ENCODE results near the gene PARP14.
A peak's percentile ranks its signal among the peaks of the same experiment; 100 is the strongest.
"Not testable (repeated sequence)": the region's sequence is repeated elsewhere in the genome, so short reads cannot be mapped to it uniquely, and the experiment has no call there.

PARP14 gene

DNA sequence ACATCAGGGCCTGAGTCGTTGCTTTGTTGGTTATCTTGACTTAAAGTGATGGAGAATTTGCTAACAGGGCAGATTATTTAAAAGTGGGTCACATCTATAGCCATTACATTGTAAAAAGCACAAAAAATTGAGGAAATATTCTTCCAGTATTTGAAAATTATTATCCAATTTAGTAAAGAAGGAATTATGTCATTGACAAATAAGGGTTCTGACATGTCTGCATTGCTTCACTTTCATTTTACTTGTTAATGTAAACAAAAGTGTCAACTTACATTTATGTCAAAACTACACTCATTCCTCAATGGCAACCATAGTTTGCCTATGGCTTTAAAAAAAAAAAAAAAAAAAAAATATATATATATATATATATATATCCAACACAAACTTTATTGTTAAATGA, 3.4 kb upstream of the PARP14 start:
- DNase-seq: no peak

DNA sequence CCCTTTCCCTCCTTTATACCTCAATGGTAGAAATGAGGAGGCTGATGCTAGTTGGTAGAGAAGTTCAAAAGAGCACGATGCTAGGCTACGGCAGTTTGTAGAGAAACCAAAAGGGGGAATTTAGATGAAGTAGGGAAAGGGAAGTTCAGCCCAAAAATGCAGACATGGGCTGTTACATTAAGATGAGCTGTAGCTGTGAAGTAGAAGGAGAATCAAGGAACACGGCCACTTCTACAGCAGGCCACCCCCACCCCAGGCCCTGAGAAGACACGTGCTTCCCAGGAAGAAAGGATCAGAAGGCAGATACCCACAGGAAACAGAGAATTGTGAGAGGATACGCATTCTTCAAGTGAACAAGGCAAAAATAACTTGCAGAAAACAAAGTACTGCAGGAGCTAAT, 2.1 kb upstream of the PARP14 start:
- no peak for DNase-seq

DNA sequence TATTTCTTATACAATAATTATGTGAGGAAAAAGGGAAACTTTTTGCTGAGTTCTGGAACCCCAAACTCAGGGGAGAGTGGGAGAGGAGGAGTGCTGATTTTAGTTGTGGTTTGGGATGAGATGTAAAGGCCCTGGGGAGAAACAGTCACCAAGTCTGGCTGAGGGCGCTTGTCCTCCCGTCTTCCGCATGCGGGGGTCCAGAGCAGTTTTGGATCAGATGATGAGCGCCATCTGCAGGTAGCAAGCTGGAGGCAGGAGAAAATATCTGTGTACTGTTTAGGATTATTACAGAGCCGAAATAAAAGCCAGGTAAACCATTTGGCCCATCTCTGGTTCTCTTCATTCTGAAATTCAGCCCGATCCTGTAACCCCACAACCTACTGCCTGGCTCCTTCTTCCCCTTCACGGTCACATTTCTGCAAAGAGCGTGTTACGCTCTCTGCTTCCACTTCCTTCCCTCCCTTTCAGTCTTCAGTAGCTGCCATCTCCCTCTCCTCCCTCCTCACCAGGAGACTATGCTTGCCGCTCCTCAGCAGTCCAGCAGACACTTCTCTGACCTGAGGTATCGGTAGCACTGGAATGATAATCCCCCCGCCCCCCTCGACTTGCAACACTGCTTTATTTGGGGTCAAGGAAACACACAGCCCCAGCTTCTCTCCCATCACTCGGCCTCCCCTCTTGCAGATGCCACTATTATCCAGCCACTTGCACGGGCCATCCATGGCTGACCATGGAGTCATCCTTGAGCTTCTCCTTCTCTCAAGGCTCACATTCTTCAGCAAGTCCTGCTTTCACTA, 1.4 kb upstream of the PARP14 start:
- peak; percentile 41 for DNase-seq

DNA sequence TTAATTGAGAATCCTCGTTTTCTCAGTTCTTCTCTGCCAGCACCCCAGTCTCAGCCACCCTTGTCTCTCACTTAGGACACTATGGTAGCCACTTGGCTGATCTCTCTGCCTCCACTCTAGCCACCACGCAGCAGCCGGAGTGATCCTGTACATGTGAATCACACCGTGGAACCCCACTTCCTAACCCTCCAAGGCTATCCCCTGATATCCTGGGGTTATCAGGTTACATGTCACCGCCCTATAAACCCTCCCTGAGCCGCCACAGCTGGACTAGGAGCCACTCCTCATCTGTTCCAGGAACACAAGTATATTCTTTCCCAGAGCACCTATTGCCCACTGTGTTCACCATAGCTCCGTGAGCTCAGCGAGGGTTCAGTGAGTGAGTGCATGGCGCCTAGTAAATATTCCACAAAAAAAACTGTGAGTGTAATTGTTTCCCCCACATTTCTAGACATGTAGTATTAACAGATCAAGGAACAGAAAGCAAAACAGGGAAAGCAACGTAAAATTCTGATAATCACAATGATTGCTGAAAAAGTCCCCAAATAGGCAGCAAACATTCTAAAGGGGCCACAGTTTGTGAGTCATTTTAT, 661 bp upstream of the PARP14 start:
- DNase-seq: no peak

DNA sequence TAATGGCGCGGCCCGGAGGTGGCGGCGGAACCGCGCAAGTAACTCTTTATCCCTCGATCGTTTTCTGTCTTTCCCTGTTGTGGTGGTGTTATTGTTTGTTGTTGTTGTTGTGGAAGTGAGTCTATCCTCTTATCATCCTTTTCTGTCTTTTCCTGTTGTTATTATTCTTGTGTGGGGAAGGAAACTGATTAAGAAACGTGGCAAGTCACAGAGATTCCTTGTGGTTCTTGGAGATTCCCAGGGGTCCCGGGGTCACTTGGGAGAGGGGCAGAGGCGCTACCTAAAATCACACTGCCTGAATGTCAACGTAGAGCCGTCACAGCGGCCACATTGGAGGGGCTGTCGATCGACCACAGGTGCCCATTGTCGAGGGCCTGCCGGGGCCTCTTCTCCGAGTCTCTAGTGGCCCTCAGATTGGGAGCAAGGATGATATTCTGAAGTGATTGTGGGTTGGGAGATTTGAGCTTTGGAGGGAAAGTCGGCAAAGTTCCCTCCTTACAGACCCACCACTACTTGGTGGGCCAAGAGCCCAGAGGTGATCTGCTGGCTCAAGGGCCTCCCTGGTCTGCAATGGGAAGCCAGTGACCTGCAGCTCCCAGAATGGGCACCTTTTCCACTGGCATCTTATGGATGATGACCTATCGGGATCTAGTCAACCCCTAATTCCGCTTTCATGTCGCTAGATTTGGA, 790 bp downstream of the PARP14 start:
- DNase-seq: no peak

DNA sequence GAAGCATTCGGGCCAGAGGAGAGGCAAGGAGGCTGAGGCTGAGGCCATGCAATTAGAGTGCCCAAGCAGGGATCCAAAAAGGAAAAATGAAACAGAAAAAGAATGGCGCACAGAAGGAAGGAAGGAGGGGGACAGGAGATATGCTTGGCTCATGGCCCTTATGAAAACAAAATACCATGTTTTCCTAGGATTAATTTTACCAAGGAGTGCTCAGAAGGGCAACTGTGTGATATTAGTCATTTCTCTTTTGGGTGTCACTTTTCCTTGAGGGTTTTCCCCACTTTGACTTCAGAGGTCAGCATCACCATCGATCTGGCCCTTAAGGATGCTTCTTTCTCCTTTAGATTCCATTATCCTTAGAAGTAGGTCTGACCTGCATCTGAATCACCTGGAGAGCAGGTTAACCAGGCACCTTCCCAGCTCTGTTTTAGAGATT, 1.4 kb downstream of the PARP14 start:
- no peak for DNase-seq

DNA sequence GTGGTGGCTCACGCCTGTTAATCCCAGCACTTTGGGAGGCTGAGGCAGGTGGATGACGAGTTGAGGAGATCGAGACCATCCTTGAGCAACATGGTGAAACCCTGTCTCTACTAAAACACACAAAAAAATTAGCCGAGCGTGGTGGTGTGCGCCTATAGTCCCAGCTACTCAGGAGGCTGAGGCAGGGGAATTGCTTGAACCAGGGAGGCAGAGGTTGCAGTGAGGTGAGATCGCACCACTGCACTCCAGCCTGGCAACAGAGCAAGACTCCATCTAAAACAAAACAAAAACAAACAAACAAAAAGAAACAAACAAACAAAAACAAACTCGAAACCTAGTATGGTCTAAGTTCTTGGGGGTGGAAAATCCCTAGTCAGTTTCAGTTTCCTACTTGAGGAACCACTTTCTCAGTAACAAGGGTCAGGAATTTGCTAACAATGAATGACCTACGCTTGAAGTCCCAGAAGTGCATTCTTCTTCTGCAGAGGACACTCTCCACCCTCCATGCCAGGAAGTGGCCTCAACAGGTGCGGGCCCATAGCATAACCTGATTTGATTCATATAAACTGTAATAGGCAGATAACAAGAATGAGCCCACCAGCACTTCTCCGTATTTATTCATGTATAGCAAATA, 2.3 kb downstream of the PARP14 start:
- DNase-seq: not testable (repeated sequence)

DNA sequence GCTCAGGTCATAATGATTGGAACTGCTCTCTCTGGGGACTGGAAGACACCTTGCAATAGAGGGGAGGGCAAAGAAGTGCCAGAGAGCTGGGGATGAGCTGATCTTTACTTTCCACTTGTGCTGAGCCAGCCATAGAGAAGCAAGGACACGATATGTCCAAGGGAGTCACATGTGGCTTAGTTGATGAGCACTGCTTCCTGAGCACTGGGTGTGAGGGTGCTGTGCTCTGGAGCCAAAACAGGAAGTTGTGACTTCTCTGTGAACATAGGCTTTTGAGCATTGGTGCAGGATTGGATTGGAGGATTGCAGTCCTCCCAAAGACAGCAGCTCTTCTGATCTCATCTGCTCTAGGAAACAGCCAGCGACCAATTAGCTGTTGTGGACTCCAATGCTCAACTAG, 6.7 kb downstream of the PARP14 start:
- DNase-seq: no peak

DNA sequence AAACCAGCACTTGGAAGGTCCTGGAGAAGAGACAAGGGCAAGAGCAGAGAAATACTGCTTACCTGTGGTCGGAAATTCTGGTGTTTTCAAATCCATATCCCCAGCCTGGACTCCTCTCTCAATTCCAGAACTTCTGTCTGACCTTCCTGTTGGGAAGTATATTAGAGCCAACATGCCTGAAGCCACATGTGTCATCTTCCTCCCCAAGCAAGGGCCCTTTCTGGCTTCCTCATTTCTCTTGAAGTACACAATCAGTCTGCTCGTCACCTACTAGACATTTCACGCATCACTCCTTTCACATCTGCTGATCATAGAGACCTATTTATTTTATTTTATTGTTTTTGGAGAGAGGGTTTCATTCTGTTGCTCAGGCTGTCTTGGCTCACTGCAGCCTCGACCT, 8.4 kb downstream of the PARP14 start:
- DNase-seq: no peak

DNA sequence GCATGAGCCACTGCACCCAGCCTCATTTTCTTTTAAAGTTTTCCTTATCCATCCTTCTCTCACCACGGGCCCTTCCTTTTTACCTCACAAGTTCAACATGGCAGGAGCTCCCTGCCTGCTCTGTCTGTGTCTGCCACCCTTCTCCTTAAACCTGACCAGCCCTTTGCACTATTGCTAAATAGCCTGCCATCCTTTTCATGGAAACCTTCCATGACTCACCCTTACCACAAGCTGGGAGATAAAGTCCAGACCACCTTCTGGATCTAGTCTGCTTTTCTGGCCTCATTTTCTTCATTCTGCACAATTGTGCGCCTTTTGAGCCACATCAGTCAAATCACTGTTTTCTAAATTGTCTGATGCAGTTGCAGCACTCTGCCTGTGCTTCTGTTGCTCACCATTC, 8.9 kb downstream of the PARP14 start:
- no peak for DNase-seq

DNA sequence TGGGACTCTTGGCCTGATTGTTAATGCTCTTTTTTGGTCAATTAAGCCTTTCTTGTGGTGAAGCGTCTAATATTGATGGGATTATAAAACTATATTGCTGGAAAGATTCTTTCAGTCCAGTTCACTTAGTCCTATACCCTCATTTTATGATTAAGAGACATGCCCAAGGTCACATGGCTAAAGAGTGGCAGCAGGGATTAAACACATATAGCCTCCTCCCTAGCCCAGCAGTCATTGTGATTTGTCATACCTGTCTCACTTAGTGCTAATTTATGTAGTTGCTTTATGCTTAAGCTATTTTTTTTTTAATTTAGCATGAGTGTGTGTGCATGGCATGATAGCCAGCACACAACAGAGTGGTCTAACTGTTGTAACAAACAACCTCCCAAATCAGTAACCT, 9.5 kb downstream of the PARP14 start:
- no peak for DNase-seq

DNA sequence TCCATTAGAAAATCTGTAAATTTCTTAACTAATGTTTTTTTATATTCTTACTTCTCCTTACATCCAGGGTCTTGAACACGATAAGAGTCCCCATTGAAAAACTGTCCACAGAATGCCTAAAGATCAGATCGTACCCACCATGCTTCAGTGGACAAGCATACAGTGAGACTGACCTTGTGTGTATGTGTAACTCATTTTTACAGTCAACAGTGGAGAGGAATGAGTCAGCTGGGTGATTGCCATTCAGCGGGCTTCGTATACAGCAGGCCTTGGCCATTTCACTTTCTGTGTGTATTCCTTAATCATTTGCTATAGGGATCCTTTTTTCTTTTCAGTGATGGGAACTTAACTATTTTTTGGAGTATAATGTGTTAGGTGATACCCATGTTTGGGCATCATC, 10.6 kb downstream of the PARP14 start:
- DNase-seq: peak; percentile 15

DNA sequence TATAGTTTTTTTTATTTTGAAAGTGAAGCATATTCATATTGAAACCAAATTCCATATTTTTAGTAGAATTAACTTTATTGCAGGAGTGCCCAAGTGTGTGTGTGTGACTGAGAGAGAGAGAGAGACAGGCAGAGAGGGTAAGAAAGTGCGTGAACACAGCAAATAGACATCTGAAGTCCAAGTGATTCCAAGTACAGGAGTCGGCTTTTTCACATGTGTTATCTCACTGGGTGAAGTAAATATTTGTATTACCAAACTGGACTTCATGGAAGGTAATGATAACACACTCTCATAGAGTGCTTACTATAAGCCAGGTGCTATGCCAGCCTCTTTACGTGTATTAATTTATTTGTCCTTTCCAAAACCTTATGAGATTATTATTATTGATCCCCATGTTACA, 12.0 kb downstream of the PARP14 start:
- no peak for DNase-seq

DNA sequence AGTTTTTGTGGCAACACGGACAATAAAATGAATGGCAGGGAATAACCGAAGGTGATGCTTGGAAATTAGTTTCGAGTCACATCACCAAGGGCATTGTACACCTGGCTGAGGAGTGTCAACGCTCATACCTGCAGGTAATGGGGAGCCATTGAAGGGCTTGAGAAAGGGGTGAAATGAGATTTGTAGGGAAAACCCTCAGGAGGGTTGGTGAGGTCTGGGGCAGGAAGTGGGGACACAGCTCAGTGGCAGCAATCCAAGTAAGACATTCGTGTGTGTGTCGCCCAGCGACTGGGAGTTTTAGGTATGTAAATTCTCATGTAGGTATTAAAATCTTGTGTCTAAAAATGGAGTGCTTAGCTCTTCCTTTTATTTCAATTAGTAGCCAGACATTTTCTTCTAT, 14.3 kb downstream of the PARP14 start:
- DNase-seq: no peak

DNA sequence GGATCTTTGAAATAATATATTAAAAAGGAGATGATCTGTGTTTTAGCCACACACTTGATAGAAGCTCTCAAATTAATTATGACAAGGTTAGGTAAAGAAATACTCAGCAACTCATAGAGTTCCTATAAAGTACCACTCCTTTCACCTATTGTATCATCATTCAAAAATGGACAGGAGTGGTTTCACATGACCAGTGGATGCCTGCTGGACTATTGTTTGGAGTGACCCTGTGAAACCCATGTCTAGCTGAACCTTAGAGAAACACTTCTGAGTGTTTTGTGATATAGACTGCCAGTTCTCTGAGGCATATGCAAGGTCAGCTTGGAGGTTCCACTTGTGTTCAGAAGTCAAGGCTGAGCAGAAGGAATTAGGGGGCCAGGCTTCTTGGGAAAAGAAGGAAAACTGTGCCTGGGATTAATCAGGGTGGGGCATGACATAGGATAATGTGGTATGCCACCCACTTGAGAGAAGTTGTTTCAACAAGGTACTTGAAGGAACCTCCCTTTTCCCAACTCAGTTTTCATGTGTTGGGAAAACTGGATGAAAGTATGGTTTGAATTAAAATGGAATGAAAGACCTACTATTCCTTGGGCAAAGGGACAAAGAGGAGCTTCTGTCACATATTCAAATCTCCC, 15.4 kb downstream of the PARP14 start:
- DNase-seq: no peak

DNA sequence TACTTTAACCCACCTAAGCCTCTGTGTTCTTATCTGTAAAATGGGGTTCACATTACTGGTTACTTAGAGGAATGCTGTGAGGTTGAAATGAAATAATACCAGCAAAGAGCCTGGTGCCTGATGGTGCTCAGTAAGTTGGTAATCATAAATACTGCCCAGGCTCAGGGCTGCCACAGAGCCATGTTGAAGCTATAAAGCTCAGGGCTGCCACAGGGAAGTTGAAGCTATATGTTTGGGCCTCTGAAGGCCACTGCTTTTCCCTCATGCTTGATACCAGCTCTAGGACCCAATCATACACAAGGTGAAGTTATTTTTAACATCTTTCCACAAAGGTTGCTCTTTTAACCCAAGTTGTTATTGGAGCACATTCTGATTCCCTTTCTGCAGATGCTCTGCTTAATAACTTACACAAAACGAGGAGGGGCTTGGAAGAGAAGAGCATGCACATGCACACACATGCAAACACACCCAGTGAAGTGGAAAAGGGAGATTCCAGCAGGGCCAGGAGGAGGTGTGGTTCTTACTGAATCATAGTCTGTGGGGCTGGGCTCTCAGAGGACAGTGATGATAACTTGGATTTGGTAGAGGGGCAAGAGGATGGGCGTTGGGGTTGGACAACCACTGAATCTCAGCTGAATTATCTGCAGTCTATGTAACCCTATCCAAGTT, 17.4 kb downstream of the PARP14 start:
- no peak for DNase-seq

DNA sequence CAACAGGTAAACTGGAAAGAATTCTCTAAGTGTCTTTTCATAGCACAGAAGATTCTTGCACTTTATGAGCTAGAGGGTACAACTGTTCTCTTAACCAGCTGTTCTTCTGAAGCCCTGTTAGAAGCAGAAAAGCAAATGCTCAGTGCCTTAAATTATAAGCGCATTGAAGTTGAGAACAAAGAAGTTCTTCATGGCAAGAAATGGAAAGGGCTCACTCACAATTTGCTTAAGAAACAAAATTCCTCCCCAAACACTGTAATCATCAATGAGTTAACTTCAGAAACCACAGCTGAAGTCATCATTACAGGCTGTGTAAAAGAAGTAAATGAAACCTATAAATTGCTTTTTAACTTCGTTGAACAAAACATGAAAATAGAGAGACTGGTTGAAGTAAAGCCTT, 19.6 kb downstream of the PARP14 start:
- DNase-seq: no peak

DNA sequence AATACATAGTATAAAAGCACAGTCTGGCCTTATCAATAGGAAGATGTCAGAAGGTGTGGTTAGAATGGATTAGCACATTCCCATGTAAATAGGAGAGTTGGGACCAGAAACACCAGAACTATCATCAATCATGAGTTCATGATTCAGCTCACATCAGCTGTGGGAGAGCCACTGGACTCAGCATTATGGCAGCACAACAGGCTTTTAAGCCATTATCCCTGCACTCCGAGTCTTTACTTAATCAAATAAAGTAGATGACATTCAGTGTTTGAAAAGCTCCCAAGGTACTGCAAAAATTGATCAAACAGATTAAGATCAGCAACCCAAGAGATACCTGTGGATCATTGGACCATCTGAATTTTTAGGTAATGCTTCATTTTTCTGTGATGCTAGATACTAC, 24.7 kb downstream of the PARP14 start:
- DNase-seq: no peak

DNA sequence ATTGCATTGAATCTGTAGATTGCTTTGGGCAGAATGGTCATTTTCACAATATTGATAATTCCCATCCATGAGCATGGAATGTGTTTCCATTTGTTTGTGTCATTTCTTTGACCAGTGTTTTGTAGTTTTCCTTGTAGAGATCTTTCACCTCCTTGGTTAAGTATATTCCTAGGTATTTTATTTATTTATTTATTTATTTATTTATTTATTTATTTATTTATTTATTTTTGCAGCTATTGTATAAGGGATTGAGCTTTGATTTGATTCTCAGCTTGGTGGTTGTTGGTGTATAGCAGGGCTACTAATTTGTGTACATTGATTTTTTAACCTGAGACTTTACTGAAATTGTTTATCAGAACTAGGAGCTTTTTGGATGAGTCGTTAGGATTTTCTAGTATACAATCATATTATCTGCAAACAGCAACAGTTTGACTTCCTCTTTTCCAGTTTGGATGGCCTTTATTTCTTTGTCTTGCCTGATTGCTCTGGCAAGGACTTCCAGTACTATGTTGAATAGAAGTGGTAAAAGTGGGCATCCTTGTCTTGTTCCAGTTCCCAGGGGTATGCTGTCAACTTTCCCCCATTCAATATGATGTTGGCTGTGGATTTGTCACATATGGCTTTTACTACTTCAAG, 30.1 kb downstream of the PARP14 start:
- not testable (repeated sequence) for DNase-seq

DNA sequence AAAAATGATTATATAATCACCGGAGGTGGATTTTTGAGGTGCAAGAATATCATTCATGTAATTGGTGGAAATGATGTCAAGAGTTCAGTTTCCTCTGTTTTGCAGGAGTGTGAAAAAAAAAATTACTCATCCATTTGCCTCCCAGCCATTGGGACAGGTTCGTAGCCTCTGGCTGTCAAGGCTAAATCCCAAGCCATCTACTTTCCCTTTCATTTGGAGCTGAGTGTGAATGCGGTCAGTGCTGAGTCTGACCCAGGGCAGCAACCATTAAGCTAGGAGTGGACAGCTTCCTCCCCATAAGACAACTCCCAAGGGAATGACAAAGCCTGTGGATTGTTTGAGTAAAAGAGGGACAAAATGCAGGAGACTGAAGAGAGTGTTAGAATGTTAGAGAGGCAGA, 33.6 kb downstream of the PARP14 start:
- no peak for DNase-seq

DNA sequence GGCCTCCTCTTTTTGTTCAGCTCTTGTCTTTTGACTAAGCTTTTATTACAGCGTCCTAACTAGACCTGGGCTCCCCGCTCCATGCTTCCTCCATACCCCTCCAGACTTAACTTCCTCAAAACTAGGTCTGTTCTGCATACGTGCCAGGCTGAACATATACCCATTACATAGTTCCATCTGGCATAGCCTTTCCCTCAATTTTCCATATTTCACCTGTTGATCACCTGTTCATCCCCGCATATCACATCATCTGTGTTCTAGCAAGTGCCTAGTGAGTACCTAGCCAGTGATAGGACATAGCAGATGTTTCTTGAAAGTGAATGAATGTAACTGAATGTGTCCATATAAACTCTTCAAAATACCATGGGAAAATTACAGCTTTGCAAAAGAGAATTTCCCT, 36.0 kb downstream of the PARP14 start:
- no peak for DNase-seq

DNA sequence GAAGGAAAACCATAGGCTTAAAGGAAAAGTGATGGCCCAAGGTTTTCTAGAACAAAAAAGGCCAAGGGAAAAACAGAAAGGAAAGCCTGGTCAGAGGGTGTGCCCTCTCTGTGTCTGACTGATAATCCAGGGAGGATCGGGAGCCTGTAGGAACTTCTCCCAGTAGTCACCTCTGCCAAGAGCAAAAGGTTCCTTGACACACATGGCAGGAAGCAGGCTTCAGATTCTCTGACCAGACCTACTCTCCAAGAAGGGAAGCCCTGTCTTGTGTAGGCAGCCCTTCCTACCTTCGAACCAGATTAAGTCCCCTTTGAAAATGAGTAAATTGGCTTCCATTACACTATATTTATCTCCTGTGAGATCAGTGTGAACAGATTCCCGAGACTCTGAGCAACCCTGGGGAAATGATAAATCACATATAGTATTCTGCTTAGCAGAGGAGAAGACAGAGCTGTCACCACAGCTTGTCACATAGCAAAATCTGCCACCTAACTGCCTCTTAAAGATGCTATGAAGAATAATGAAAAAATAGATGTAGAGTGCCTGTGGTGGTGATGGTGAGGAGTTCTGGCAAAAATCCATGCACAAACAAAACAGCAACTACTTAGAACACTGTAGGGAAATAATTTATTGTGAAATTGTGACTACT, 38.8 kb downstream of the PARP14 start:
- no peak for DNase-seq
